GM23338 (cell line): ENCODE data around the gene PLS1.

ENCODE experiments used
- ETS1 ChIP-seq: IDR thresholded peaks from 2 replicates; pipeline ENCODE4 v1.6.1; 2016; ENCODE audit warnings: antibody characterized with exemption
- EZH2 ChIP-seq: fragments of 200-600 bp; sonication (generic); IDR thresholded peaks from one replicate; pipeline ENCODE4 v1.8.0; 2017; ENCODE audit warnings: antibody characterized with exemption, mild to moderate bottlenecking, low read depth; ENCODE audit not compliant: unreplicated experiment
- EZH2phosphoT487 ChIP-seq: fragments of 200-600 bp; sonication (generic); IDR thresholded peaks from one replicate; pipeline ENCODE4 v1.8.1; 2018; ENCODE audit warnings: antibody characterized with exemption; ENCODE audit not compliant: unreplicated experiment
- JUNB ChIP-seq: IDR thresholded peaks from one replicate; pipeline ENCODE4 v1.6.1; 2016; ENCODE audit warnings: antibody characterized with exemption; ENCODE audit not compliant: unreplicated experiment
- POLR2AphosphoS5 ChIP-seq: IDR thresholded peaks from 2 replicates; pipeline ENCODE4 v1.6.1; 2016; ENCODE audit warnings: antibody characterized with exemption, low read depth
- STAT1 ChIP-seq: IDR thresholded peaks from one replicate; pipeline ENCODE4 v1.6.1; 2016; ENCODE audit warnings: antibody characterized with exemption; ENCODE audit not compliant: unreplicated experiment
- TF ChIP-seq, protein P1 (sequence below), 2 experiments: fragments of 200-600 bp in 1 of 2; sonication (generic) in 1 of 2; conservative IDR thresholded peaks; 2 replicates each; pipeline versions ENCODE4 v1.5.1 to v1.6.1; 2016 to 2017; ENCODE audit warnings: antibody characterized with exemption in 2 of 2, low read depth in 2 of 2, mild to moderate bottlenecking in 2 of 2, moderate library complexity in 1 of 2
- TF ChIP-seq, protein P2 (sequence below): IDR thresholded peaks from one replicate; pipeline ENCODE4 v1.6.1; 2018; ENCODE audit warnings: antibody characterized with exemption; ENCODE audit not compliant: unreplicated experiment

DNA sequence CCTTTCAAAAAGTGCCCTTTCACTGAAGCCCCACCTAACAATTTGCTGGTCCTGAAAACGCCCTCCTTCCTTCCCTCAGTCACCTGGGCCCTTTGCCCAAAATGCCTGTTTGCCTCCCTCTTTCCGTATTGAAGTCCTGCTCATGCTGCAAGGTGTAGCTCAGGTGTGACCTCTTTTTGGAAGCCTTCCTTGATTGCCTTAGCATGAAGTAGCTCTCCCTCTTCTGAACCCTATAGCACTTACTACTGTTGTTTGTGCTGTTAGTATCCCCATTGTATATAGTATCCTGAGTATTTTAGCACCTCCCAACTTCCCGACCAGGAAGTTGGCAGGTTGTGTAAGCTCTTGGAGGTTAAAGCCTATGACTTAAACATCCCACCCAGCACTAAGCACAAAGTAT lies 1.7 kb downstream of the PLS1 start:
- TF ChIP-seq, protein P1, sequence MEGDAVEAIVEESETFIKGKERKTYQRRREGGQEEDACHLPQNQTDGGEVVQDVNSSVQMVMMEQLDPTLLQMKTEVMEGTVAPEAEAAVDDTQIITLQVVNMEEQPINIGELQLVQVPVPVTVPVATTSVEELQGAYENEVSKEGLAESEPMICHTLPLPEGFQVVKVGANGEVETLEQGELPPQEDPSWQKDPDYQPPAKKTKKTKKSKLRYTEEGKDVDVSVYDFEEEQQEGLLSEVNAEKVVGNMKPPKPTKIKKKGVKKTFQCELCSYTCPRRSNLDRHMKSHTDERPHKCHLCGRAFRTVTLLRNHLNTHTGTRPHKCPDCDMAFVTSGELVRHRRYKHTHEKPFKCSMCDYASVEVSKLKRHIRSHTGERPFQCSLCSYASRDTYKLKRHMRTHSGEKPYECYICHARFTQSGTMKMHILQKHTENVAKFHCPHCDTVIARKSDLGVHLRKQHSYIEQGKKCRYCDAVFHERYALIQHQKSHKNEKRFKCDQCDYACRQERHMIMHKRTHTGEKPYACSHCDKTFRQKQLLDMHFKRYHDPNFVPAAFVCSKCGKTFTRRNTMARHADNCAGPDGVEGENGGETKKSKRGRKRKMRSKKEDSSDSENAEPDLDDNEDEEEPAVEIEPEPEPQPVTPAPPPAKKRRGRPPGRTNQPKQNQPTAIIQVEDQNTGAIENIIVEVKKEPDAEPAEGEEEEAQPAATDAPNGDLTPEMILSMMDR (conservative IDR thresholded peaks at IDR 0.05; ENCODE audit: low read depth in 2 of 2) = no peak
- TF ChIP-seq POLR2AphosphoS5 (no peak), EZH2 (no peak), EZH2phosphoT487 (no peak), ETS1 (no peak), JUNB (no peak), STAT1 (no peak)
- TF ChIP-seq, protein P2, sequence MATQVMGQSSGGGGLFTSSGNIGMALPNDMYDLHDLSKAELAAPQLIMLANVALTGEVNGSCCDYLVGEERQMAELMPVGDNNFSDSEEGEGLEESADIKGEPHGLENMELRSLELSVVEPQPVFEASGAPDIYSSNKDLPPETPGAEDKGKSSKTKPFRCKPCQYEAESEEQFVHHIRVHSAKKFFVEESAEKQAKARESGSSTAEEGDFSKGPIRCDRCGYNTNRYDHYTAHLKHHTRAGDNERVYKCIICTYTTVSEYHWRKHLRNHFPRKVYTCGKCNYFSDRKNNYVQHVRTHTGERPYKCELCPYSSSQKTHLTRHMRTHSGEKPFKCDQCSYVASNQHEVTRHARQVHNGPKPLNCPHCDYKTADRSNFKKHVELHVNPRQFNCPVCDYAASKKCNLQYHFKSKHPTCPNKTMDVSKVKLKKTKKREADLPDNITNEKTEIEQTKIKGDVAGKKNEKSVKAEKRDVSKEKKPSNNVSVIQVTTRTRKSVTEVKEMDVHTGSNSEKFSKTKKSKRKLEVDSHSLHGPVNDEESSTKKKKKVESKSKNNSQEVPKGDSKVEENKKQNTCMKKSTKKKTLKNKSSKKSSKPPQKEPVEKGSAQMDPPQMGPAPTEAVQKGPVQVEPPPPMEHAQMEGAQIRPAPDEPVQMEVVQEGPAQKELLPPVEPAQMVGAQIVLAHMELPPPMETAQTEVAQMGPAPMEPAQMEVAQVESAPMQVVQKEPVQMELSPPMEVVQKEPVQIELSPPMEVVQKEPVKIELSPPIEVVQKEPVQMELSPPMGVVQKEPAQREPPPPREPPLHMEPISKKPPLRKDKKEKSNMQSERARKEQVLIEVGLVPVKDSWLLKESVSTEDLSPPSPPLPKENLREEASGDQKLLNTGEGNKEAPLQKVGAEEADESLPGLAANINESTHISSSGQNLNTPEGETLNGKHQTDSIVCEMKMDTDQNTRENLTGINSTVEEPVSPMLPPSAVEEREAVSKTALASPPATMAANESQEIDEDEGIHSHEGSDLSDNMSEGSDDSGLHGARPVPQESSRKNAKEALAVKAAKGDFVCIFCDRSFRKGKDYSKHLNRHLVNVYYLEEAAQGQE = no peak
